Smooth muscle cell (in vitro differentiated cells): ENCODE results near the gene STK32B. TPM values are rescaled to one million over a fixed set of nuclear protein-coding genes. Genes with fewer than 3 reads are reported as not detected.

ENCODE experiments used
- DNase-seq: peaks from one replicate; lab custom pipeline; 2025; ENCODE audit not compliant: unreplicated experiment; lab: John Stamatoyannopoulos, UW
- H2AFZ ChIP-seq: fragments of 200-600 bp; sonication (generic); 2 replicates; pipeline ENCODE4 v1.6.0; 2016; ENCODE audit warnings: antibody characterized with exemption, low read depth, mild to moderate bottlenecking
- H3F3A ChIP-seq: fragments of 200-600 bp; sonication (generic); 2 replicates; pipeline ENCODE4 v1.6.0; 2017; ENCODE audit warnings: antibody characterized with exemption, low read depth
- H3K27ac ChIP-seq: fragments of 200-600 bp; sonication (generic); 2 replicates; pipeline ENCODE4 v1.5.1; 2016; ENCODE audit warnings: low read depth, mild to moderate bottlenecking
- H3K27me3 ChIP-seq: fragments of 200-600 bp; sonication (generic); 2 replicates; pipeline ENCODE4 v1.6.1; 2016; ENCODE audit warnings: low read depth, mild to moderate bottlenecking
- H3K36me3 ChIP-seq: fragments of 200-600 bp; sonication (generic); 2 replicates; pipeline ENCODE4 v1.5.1; 2016; ENCODE audit warnings: low read depth
- H3K4me1 ChIP-seq: fragments of 200-600 bp; sonication (generic); 2 replicates; pipeline ENCODE4 v1.5.1; 2016; ENCODE audit warnings: low read depth
- H3K4me2 ChIP-seq: fragments of 200-600 bp; sonication (generic); 2 replicates; pipeline ENCODE4 v1.6.0; 2016; ENCODE audit warnings: mild to moderate bottlenecking
- H3K4me3 ChIP-seq: fragments of 200-600 bp; sonication (generic); 2 replicates; pipeline ENCODE4 v1.5.1; 2016; ENCODE audit warnings: mild to moderate bottlenecking
- H3K79me2 ChIP-seq: fragments of 200-600 bp; sonication (generic); 2 replicates; pipeline ENCODE4 v1.6.0; 2016; ENCODE audit warnings: low read depth, mild to moderate bottlenecking
- H3K9ac ChIP-seq: fragments of 200-600 bp; sonication (generic); 2 replicates; pipeline ENCODE4 v1.6.0; 2016; ENCODE audit warnings: low read depth
- H3K9me3 ChIP-seq: fragments of 200-600 bp; sonication (generic); replicated peaks from 2 replicates; pipeline ENCODE4 v1.5.1; 2016; ENCODE audit warnings: low read depth
- H4K20me1 ChIP-seq: fragments of 200-600 bp; sonication (generic); 2 replicates; pipeline ENCODE4 v1.6.0; 2016; ENCODE audit warnings: low read depth
- CTCF ChIP-seq: fragments of 200-600 bp; sonication (generic); IDR thresholded peaks from 2 replicates; pipeline ENCODE4 v1.5.1; 2017; ENCODE audit warnings: borderline replicate concordance, mild to moderate bottlenecking, antibody characterized with exemption; ENCODE audit not compliant: insufficient read depth, poor library complexity, severe bottlenecking
- WGBS: methylation state at CpG from one replicate; pipeline ENCODE4 v1.1.7; 2016; ENCODE audit warnings: low lambda C conversion rate; 5-methylcytosine and 5-hydroxymethylcytosine counted together
- polyA plus RNA-seq: library from polyadenylated mRNA; unstranded; fragments of >200 nt; fragmentation: Nextera tagmentation; extraction: Ambion mirVana; gene quantifications from 2 replicates; pipeline ENCODE4 v1.2.1, GENCODE V29; 2016
- total RNA-seq: library from RNA; depleted of rRNA; stranded (reverse); fragments of >200 nt; gene quantifications from 2 replicates; pipeline ENCODE4 v1.2.3, GENCODE V29; 2014

The STK32B gene
- total and polyA plus RNA-seq, 2 experiments from 2014 or later = 3.5 to 4.0 TPM

- DNase-seq = no peak
- H3K9me3 ChIP-seq = no peaks in the 10 kb centered on the region
- no peaks in the 10 kb centered on the region for H3K27me3 ChIP-seq
- H3K27ac ChIP-seq = no peak overlapping the region
- H4K20me1 ChIP-seq = no peaks in the 10 kb centered on the region
- H3F3A ChIP-seq = no peaks in the 10 kb centered on the region
- H3K9ac ChIP-seq = no peak overlapping the region
- no peaks in the 10 kb centered on the region for H3K36me3 ChIP-seq
- no peak overlapping the region for H2AFZ ChIP-seq
- H3K4me2 ChIP-seq = no peak overlapping the region
- H3K4me3 ChIP-seq = no peak overlapping the region
- 81% methylated on average over 2 of the region's 2 CpGs for WGBS
- TF ChIP-seq CTCF = no peak
- peaks cover 3% of the 10 kb centered on the region for H3K4me1 ChIP-seq
- no peaks in the 10 kb centered on the region for H3K79me2 ChIP-seq
Measured at GRCh38 chr4:5137226-5137625, 85.9 kb downstream of the STK32B start.

- no peak overlapping the region for H3K27ac ChIP-seq
- H3K4me1 ChIP-seq = peaks cover 3% of the 10 kb centered on the region
- H3K27me3 ChIP-seq = no peaks in the 10 kb centered on the region
- H3K79me2 ChIP-seq = no peaks in the 10 kb centered on the region
- 94% methylated on average over 9 of the region's 9 CpGs for WGBS
- no peak overlapping the region for H2AFZ ChIP-seq
- H3K4me3 ChIP-seq = no peak overlapping the region
- no peaks in the 10 kb centered on the region for H3F3A ChIP-seq
- no peak for TF ChIP-seq CTCF
- DNase-seq = no peak
- no peaks in the 10 kb centered on the region for H3K9me3 ChIP-seq
- no peaks in the 10 kb centered on the region for H4K20me1 ChIP-seq
- no peak overlapping the region for H3K9ac ChIP-seq
- no peak overlapping the region for H3K4me2 ChIP-seq
- no peaks in the 10 kb centered on the region for H3K36me3 ChIP-seq
Measured at GRCh38 chr4:5137927-5138326, 86.6 kb downstream of the STK32B start.

GRCh38 chr4:5138389-5138788 lies 87.1 kb downstream of the STK32B start:
- Histone ChIP-seq H3K4me2 (no peak overlapping the region), H3K9ac (no peak overlapping the region), H2AFZ (no peak overlapping the region), H4K20me1 (no peaks in the 10 kb centered on the region), H3K9me3 (no peaks in the 10 kb centered on the region), H3K4me3 (no peak overlapping the region), H3K27me3 (no peaks in the 10 kb centered on the region), H3K4me1 (peaks cover 3% of the 10 kb centered on the region), H3K27ac (no peak overlapping the region), H3K36me3 (no peaks in the 10 kb centered on the region), H3K79me2 (no peaks in the 10 kb centered on the region), H3F3A (no peaks in the 10 kb centered on the region)
- WGBS = 98% methylated on average over 3 of the region's 3 CpGs
- no peak for TF ChIP-seq CTCF
- no peak for DNase-seq

GRCh38 chr4:5139141-5139540 lies 87.9 kb downstream of the STK32B start:
- H3K9me3 ChIP-seq = no peaks in the 10 kb centered on the region
- no peaks in the 10 kb centered on the region for H3K79me2 ChIP-seq
- no peak overlapping the region for H3K4me3 ChIP-seq
- H2AFZ ChIP-seq = no peak overlapping the region
- no peak overlapping the region for H3K27ac ChIP-seq
- no peaks in the 10 kb centered on the region for H3K27me3 ChIP-seq
- no peak overlapping the region for H3K4me2 ChIP-seq
- no peak overlapping the region for H3K9ac ChIP-seq
- H3K4me1 ChIP-seq = peaks cover under 1% of the 10 kb centered on the region
- no peaks in the 10 kb centered on the region for H3K36me3 ChIP-seq
- WGBS = 81% methylated on average over 2 of the region's 2 CpGs
- no peak for DNase-seq
- H4K20me1 ChIP-seq = no peaks in the 10 kb centered on the region
- no peaks in the 10 kb centered on the region for H3F3A ChIP-seq
- no peak for TF ChIP-seq CTCF
